HG03442 (cell line): Measurements from ENCODE around the gene ABO.
"Not testable (repeated sequence)": the region's sequence is repeated elsewhere in the genome, so short reads cannot be mapped to it uniquely, and the experiment has no call there.

Experiments used
- ATAC-seq: cut with Tn5 transposase; IDR thresholded peaks from one replicate; pipeline ENCODE4 v1.9.1; 2021; ENCODE audit warnings: mild to moderate bottlenecking, moderate library complexity; ENCODE audit not compliant: unreplicated experiment

The ABO gene

GRCh38 chr9:133264235-133264764, 10.7 kb downstream of the ABO start:
- no peak for ATAC-seq

- ATAC-seq = no peak
Measured at GRCh38 chr9:133263557-133263956, 11.4 kb downstream of the ABO start.

GRCh38 chr9:133262226-133262625, 12.8 kb downstream of the ABO start:
- ATAC-seq = no peak

- ATAC-seq = no peak
Measured at GRCh38 chr9:133261753-133262120, 13.3 kb downstream of the ABO start.

DNA sequence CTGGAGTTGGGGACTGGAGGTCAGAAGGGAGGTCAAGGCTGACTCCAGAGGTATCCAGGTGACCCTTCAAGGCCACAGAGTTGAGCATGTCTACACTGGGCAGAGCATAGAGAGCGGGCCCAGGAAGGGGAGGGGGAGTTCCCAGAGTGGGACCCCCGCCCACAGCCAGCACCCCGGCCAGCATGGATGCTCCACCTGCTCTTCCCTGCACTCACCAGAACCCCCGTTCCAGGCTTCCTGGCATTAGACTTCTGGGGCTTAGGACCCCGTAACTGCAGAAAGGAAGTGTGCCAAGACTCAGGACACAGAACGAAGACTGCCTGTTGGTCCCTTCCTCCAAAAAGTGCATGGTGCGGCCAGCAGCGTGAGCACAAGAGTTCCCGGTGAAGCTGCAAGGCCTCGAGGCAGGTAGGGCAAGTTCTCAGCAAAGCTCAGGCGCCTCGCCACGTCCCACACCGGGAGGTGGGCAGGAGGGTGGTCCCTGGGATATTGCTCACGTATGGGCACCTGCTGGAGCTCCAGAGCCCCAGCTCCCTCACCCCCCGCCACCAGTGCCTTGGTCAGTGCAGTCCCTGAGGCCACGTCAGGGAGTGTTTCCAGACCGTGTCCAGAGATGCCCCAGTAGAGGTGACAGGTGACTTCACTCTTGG, 13.8 kb downstream of the ABO start:
- ATAC-seq = no peak

- no peak for ATAC-seq
Measured at GRCh38 chr9:133260334-133261102, 14.5 kb downstream of the ABO start.

GRCh38 chr9:133258061-133259015, 16.7 kb downstream of the ABO start:
- ATAC-seq = no peak

DNA sequence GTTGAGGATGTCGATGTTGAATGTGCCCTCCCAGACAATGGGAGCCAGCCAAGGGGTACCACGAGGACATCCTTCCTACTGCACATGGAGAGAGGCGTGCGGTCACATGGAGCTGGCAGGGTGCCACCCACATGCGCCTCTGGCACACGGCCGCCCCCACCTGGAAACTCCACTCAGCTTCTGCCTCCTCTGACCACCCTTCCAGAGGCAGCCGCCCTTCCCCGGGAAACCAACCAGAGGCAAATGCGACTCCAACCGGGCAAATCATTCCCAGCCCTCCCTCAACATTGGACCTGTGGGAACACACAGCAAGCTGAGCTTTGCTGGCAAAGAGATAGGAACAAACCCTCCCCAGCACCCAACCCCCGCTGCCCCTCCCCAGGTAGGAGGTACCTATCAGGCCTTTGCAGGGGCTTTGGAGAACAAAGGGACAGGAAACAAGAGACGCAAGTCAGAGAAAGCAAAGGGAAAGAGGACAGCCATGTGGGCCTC, 17.5 kb downstream of the ABO start:
- ATAC-seq = no peak

DNA sequence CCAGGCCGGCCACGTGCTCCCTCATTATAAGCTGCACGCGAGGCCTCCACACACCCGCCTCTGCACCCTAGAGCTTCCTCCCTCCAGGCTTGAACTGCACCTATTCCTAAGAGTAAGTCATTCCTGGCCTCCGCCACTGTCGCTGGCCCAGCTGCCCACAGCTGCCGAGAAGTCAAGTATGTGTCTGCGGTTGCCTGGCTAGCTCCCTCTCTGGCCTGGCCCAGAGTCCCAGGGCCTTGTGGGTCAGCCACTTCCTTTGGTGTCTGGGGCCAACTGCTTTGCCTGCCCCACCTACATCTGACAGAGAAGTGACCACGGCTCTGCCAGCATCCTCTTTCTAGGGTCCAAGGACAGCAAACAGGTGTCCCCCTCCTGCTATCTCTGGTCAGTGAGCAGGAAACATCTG, 18.3 kb downstream of the ABO start:
- no peak for ATAC-seq

DNA sequence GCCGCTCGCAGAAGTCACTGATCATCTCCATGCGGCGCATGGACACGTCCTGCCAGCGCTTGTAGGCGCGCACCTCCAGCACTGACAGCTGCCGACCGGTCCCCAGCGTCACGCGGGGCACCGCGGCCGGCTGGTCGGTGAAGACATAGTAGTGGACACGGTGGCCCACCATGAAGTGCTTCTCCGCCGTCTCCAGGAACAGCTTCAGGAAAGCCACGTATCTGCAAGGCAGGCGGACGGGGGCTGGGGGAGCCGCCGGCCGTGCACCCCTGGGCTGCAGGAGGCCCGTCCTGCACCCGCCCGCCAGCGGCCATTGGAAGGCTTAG, 18.9 kb downstream of the ABO start:
- no peak for ATAC-seq

GRCh38 chr9:133255371-133256135, 19.4 kb downstream of the ABO start:
- no peak for ATAC-seq

DNA sequence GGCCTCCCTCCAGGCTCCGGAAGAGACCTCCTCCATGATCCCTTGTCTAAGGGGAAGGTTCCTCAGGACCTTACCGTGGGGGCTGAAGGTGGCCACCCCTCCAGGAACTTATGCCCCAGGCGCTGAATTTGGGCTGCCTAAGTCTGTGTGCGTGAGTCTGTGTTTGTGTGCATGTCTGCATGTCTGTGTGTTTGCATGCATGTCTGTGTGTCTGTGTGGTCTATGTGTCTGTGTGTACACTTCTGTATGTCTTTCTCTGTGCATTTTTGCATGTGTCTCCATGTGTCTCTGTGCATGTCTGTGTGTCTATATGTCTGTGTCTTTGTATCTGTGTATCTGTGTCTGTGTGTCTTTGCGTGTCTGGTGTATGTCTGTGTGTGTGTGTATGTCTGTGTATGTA, 20.5 kb downstream of the ABO start:
- ATAC-seq = no peak

DNA sequence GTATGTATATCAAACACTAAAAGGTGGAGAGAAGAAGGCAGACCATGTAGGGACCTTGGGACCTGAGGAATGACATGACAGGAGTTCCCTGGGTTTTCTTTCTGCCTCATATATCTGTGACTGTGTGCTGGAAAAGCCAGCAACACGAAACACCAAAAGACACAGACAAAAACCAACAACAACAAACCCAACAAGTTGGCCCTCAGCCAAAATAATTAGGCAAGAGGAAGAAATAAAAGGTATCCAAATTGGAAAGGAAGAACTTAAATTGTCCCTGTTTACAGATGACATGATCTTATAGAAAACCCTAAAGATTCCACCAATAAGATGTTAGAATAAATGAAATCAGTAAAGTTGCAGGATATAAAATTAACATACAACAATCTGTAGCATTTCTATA, 21.7 kb downstream of the ABO start:
- no peak for ATAC-seq

DNA sequence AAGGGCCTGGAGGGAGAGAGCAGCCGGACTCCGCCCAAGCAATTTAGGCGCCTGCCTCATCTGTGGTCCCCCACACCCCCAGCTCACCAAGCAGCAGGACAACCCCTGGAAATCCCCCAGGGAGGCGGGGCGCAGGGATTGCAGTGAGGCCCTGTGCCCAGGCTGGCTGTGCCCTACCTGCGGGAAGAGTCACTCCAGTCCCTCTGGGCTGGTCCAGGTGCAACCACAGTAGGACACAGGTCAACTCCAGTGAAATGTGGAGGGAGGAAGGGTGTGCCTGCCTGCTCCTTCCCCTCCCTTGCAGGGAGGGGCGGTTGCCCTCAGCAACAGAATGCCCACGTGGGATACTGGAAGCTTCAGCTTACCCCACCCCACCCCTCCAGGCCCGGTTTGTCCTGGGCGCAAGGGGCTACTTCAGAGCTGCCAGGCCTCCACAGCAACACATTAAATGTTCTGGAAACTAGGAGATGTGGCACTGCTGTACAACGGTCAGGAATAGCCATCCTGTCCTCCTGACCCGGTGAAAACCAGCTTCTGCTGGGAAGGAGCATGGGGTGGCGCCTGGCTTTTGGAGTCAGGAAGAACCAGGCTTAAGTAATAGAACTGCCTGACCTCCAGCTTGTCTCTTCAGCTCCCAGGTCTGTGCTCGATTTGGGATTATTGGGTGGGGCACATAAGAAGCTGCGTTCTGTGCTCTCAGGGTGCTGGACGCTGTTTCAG, 22.5 kb downstream of the ABO start:
- ATAC-seq = no peak

DNA sequence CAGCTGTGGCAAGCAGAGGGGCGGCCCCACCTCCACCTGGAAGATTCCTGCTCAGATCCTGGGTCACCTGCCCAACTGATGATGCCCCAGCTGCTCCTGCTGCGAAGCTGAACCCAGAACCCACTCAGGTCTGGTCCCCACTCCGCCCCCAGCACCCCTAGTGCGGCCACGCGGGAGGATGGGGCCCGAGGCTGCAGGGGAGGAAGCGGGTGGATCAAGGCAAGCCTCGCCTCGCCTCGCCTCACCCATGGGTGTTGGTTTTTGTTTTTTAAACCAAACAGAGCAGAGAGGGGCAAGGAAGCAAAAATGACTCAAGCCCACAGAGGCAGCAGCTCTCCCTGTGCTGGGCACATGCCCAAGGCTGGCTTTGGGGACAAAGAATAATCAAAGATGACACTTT, 23.2 kb downstream of the ABO start:
- no peak for ATAC-seq

DNA sequence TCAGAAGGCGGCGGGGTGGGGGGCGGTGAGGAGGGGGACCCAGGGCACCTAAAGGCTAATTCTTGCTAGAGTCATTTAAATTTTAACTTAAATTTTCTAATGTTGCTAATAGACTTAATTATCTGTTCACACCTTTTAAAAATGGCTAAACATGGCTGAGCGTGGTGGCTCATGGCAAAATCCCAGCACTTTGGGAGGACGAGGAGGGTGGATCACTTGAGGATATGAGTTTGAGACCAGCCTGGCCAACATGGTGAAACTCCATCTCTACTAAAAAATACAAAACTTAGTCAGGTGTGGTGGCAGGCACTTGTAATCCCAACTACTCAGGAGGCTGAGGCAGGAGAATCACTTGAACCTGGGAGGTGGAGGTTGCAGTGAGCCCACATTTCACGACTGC, 23.8 kb downstream of the ABO start:
- ATAC-seq = not testable (repeated sequence)

GRCh38 chr9:133250741-133251170, 24.2 kb downstream of the ABO start:
- no peak for ATAC-seq

DNA sequence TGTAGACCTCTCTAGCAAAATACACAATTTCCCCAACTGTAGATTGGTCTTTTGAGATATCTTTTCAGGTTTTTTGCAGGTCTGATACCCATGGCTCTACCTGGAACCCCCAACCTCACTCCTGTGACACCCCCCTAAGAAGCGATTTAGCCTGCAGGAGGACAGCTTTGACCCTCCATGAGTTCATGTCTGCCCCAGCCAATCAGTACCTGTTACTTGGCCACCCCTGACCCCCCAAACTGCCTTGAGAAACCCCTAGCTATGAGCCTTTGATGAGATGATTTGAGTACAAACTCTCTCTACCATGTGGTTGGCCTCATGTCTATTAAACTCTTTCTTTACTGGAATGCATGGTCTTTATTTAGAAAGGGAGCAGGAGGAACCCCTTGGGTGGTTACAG, 25.7 kb downstream of the ABO start:
- ATAC-seq = no peak

DNA sequence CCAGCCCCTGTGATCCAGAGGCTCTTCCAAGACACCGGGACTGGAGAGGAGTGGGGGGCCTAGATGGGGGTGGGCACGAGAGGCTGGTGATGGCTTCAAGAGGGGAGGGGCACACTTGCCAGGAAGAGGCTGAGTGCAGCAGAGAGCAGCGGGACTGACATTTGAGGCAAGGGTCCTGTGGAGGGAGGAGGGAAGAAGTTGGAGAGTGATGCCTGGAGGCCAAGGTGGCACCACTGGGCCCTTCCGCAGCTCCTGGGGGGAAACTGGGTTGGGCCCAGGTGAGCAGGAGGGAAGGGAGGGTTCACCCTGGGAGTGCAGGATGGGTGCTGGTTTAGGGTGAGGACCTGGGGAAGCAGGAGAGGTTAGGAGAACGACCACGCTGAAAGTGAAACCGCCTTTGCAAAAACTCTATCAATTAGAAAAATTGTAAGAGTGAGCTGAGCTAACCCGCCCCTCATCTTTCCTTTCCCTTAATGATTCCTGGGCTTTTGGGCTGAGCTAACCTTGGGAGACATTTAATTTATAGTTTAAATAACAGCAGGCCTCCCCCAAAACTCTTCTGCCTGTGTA, 26.2 kb downstream of the ABO start:
- no peak for ATAC-seq

GRCh38 chr9:133247632-133248031, 27.4 kb downstream of the ABO start:
- no peak for ATAC-seq
